Peyer's patch (tissue), 4 donors: ENCODE results near the gene TWIST1.

ENCODE experiments used
- POLR2A ChIP-seq, 2 donors: fragments of 450-650 bp; IDR thresholded peaks; one replicate each; pipeline ENCODE4 v1.5.1; 2017; ENCODE audit warnings: antibody characterized with exemption in 2 of 2, mild to moderate bottlenecking in 2 of 2, moderate library complexity in 2 of 2
- TF ChIP-seq, protein P1 (sequence below), 6 experiments: fragments of 450-650 bp in 4 of 6; fragments of 200-600 bp in 2 of 6; sonication (generic) in 1 of 6; IDR thresholded peaks; one replicate each; pipeline ENCODE4 v1.5.1; 2017 to 2019; ENCODE audit warnings: antibody characterized with exemption in 6 of 6, mild to moderate bottlenecking in 3 of 6, moderate library complexity in 1 of 6

DNA sequence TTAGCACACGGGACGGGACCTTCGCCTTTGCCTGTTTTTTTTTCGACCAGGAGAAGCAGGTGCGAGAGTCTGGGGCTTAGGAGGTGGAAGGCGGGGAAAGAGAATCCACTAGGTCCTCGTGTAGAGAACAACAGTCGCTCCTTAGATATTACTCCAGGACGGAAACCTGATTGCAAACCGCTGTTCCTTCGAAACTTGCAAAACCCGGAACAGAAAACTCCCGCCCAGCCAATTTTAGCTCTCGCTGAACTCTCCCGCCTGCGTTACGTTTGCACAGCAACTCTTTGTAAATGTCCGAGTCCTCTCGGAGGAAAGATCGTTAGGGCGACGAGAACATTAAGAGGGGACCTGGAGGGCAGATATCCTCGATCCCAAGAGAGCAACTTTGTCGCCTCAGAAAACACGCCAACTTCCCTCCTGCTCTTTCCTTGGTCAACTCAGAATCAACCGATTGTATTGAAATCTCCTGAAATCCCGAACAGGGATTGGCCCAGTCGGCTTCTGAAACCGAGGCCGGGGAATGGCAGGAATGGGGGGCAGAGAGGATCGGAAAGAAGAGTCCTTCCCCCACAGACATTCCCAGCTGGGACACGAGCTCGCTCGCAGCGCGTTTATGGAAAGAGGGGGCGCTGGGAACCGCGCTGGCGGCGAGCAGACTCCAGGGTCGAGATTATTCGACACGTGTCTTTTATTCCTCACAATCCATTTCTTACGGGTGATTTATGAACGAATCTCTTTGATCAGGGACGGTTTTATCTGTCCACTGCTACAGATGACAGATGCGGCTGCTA is 9.9 kb downstream of the TWIST1 start:
- TF ChIP-seq, protein P1, sequence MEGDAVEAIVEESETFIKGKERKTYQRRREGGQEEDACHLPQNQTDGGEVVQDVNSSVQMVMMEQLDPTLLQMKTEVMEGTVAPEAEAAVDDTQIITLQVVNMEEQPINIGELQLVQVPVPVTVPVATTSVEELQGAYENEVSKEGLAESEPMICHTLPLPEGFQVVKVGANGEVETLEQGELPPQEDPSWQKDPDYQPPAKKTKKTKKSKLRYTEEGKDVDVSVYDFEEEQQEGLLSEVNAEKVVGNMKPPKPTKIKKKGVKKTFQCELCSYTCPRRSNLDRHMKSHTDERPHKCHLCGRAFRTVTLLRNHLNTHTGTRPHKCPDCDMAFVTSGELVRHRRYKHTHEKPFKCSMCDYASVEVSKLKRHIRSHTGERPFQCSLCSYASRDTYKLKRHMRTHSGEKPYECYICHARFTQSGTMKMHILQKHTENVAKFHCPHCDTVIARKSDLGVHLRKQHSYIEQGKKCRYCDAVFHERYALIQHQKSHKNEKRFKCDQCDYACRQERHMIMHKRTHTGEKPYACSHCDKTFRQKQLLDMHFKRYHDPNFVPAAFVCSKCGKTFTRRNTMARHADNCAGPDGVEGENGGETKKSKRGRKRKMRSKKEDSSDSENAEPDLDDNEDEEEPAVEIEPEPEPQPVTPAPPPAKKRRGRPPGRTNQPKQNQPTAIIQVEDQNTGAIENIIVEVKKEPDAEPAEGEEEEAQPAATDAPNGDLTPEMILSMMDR (IDR thresholded peaks at IDR 0.05) = no peak
- TF ChIP-seq POLR2A (IDR thresholded peaks at IDR 0.05) = no peak
